ENCODE results near the gene NHP2.

NHP2 gene

GRCh38 chr5:178114325-178115135 is 39.2 kb downstream of the NHP2 start:
- peak in 1 of 3 experiments; percentile 18 for DNase-seq (ENCODE audit: low read depth in 3 of 3)

- no peak for DNase-seq (ENCODE audit: low read depth in 3 of 3)
These were observed 39.8 kb downstream of the NHP2 start for GRCh38 chr5:178113841-178114324.

GRCh38 chr5:178113141-178113787 is 40.4 kb downstream of the NHP2 start, which contains the start of gene N4BP3:
TSS of gene N4BP3 (plus strand) at chr5:178113532. CDS start at chr5:178119584, 6,052 bp downstream.
- DNase-seq (ENCODE audit: low read depth in 3 of 3) = peak; percentile 77 to 80 (median 77)

GRCh38 chr5:178112545-178112944 is 41.1 kb downstream of the NHP2 start:
- DNase-seq (ENCODE audit: low read depth in 3 of 3) = no peak

- DNase-seq (ENCODE audit: low read depth in 3 of 3) = no peak
These were observed 41.8 kb downstream of the NHP2 start for GRCh38 chr5:178111925-178112324.

GRCh38 chr5:178110511-178110910 is 43.2 kb downstream of the NHP2 start:
- DNase-seq (ENCODE audit: low read depth in 3 of 3) = no peak

- DNase-seq (ENCODE audit: low read depth in 3 of 3) = no peak
These were observed 44.7 kb downstream of the NHP2 start for GRCh38 chr5:178108966-178109365.

GRCh38 chr5:178108446-178108845 is 45.2 kb downstream of the NHP2 start:
- DNase-seq (ENCODE audit: low read depth in 3 of 3) = no peak

- DNase-seq (ENCODE audit: low read depth in 3 of 3) = no peak
These were observed 45.9 kb downstream of the NHP2 start for GRCh38 chr5:178107756-178108310.

- no peak for DNase-seq (ENCODE audit: low read depth in 3 of 3)
These were observed 47.0 kb downstream of the NHP2 start for GRCh38 chr5:178106556-178107239.

GRCh38 chr5:178106086-178106485 is 47.6 kb downstream of the NHP2 start:
- DNase-seq (ENCODE audit: low read depth in 3 of 3) = no peak

GRCh38 chr5:178104492-178104891 is 49.2 kb downstream of the NHP2 start:
- no peak for DNase-seq (ENCODE audit: low read depth in 3 of 3)

GRCh38 chr5:178103612-178104011 is 50.1 kb downstream of the NHP2 start:
- no peak for DNase-seq (ENCODE audit: low read depth in 3 of 3)
